ENCODE results near the gene ZBTB24.

- TF ChIP-seq CREB1 (IDR thresholded peaks at IDR 0.05; ENCODE audit: low read depth) (no peak), REST (IDR thresholded peaks at IDR 0.05; ENCODE audit: low read depth) (no peak), EP300 (IDR thresholded peaks at IDR 0.05; ENCODE audit: borderline replicate concordance) (no peak), ZBTB7A (IDR thresholded peaks at IDR 0.05; ENCODE audit: low read depth) (no peak), NFIC (IDR thresholded peaks at IDR 0.05) (no peak), TEAD4 (IDR thresholded peaks at IDR 0.05) (no peak)
These were observed 3.0 kb upstream of the ZBTB24 start for GRCh38 chr6:109486068-109486467.
